Hematopoietic multipotent progenitor cell (in vitro differentiated cells): ENCODE data around the gene CPXM1. TPM values are rescaled to one million over a fixed set of nuclear protein-coding genes. Genes with fewer than 3 reads are reported as not detected.
"Not testable (repeated sequence)": the region's sequence is repeated elsewhere in the genome, so short reads cannot be mapped to it uniquely, and the experiment has no call there.

Experiments used
- DNase-seq, 3 donors: peaks; one replicate each; pipeline ENCODE4 v3.0.0-alpha.2; 2011 to 2015; ENCODE audit warnings: low read depth in 2 of 3, low spot score in 2 of 3
- total RNA-seq: library from RNA; depleted of rRNA; stranded (reverse); fragments of >200 nt; gene quantifications from one replicate; pipeline ENCODE4 v1.2.3, GENCODE V29; 2012

The CPXM1 gene
- total RNA-seq, 1 donor, result 150 TPM

- not testable (repeated sequence) for DNase-seq
These were observed 30.3 kb downstream of the CPXM1 start for GRCh38 chr20:2770091-2770490.

GRCh38 chr20:2768632-2769015, 31.8 kb downstream of the CPXM1 start:
- DNase-seq, result no peak

GRCh38 chr20:2767768-2768631, 32.4 kb downstream of the CPXM1 start:
- no peak for DNase-seq

GRCh38 chr20:2763186-2763585, 37.2 kb downstream of the CPXM1 start:
- DNase-seq, result no peak

GRCh38 chr20:2762578-2763131, 37.8 kb downstream of the CPXM1 start:
- no peak for DNase-seq

GRCh38 chr20:2761885-2762284, 38.5 kb downstream of the CPXM1 start:
- no peak for DNase-seq

GRCh38 chr20:2760952-2761305, 39.5 kb downstream of the CPXM1 start:
- no peak for DNase-seq

GRCh38 chr20:2760297-2760951, 40.0 kb downstream of the CPXM1 start:
- DNase-seq, result no peak

- DNase-seq, result peak in 1 of 3 donors; percentile 22
These were observed 40.7 kb downstream of the CPXM1 start for GRCh38 chr20:2759603-2760296.

- DNase-seq, result no peak
These were observed 41.3 kb downstream of the CPXM1 start for GRCh38 chr20:2759143-2759542.

GRCh38 chr20:2757969-2758368, 42.5 kb downstream of the CPXM1 start:
- no peak for DNase-seq

- DNase-seq, result no peak
These were observed 43.4 kb downstream of the CPXM1 start for GRCh38 chr20:2757001-2757400.

GRCh38 chr20:2756056-2756611, 44.3 kb downstream of the CPXM1 start:
- DNase-seq, result peak in 2 of 3 donors; percentile 22 to 36

GRCh38 chr20:2755451-2756055, 44.9 kb downstream of the CPXM1 start:
- DNase-seq, result no peak

- no peak for DNase-seq
These were observed 46.0 kb downstream of the CPXM1 start for GRCh38 chr20:2754424-2754823.

- DNase-seq, result no peak
These were observed 46.9 kb downstream of the CPXM1 start for GRCh38 chr20:2753461-2754040.

GRCh38 chr20:2752567-2753460, 47.6 kb downstream of the CPXM1 start:
- DNase-seq, result peak in 2 of 3 donors; percentile 42 to 59

- DNase-seq, result peak in 2 of 3 donors; percentile 25 to 29
These were observed 48.4 kb downstream of the CPXM1 start for GRCh38 chr20:2751878-2752566.
